SU-DHL-6 (cell line): ENCODE measurements around the gene CHST14.

Source experiments
- H2AFZ ChIP-seq: fragments of 200-600 bp; sonication (generic); 2 replicates; pipeline ENCODE4 v1.6.1; 2014; ENCODE audit warnings: low read depth, mild to moderate bottlenecking, moderate library complexity, mixed read lengths, antibody characterized with exemption, low read length; ENCODE audit not compliant: severe bottlenecking
- H3F3A ChIP-seq: fragments of 200-600 bp; shearing (Covaris generic); 2 replicates; pipeline ENCODE4 v1.6.0; 2016; ENCODE audit warnings: antibody characterized with exemption, mild to moderate bottlenecking; ENCODE audit not compliant: insufficient read depth
- H3K27ac ChIP-seq: fragments of 200-600 bp; sonication (generic); 2 replicates; pipeline ENCODE4 v1.5.1; 2016; ENCODE audit warnings: low read depth, mild to moderate bottlenecking, low read length, moderate library complexity, mixed read lengths
- H3K27me3 ChIP-seq: fragments of 200-600 bp; sonication (generic), shearing (Covaris generic); 2 replicates; pipeline ENCODE4 v1.6.0; 2014; ENCODE audit warnings: mild to moderate bottlenecking, low read length
- H3K36me3 ChIP-seq: fragments of 200-600 bp; sonication (generic); 2 replicates; pipeline ENCODE4 v1.6.1; 2014; ENCODE audit warnings: mild to moderate bottlenecking, low read length, mixed read lengths
- H3K4me2 ChIP-seq: fragments of 300-600, 200-600 bp; shearing (Covaris generic), sonication (generic); 2 replicates; pipeline ENCODE4 v1.6.0; 2014; ENCODE audit warnings: low read length, low read depth, mild to moderate bottlenecking; ENCODE audit not compliant: poor library complexity, severe bottlenecking
- H3K4me3 ChIP-seq: fragments of 200-600 bp; sonication (generic); 2 replicates; pipeline ENCODE4 v1.5.1; 2014; ENCODE audit warnings: antibody characterized with exemption, low read length, mild to moderate bottlenecking, mixed read lengths; ENCODE audit not compliant: insufficient read depth, poor library complexity, severe bottlenecking
- H3K79me2 ChIP-seq: fragments of 200-600 bp; sonication (generic); 2 replicates; pipeline ENCODE4 v1.6.1; 2014; ENCODE audit warnings: mild to moderate bottlenecking, low read length, moderate library complexity; ENCODE audit not compliant: insufficient read depth
- H3K9ac ChIP-seq: fragments of 200-600 bp; sonication (generic); 2 replicates; pipeline ENCODE4 v1.7.0; 2014; ENCODE audit warnings: mild to moderate bottlenecking, low read length
- H3K9me2 ChIP-seq: fragments of 200-600 bp; sonication (generic); replicated peaks from 2 replicates; pipeline ENCODE4 v1.6.1; 2014; ENCODE audit warnings: low read length; ENCODE audit not compliant: insufficient read depth
- H3K9me3 ChIP-seq: fragments of 200-600 bp; sonication (generic); 2 replicates; pipeline ENCODE4 v1.6.1; 2014; ENCODE audit warnings: low read length, mixed read lengths; ENCODE audit not compliant: insufficient read depth
- H4K20me1 ChIP-seq: fragments of 200-600 bp; sonication (generic); 2 replicates; pipeline ENCODE4 v1.6.1; 2014; ENCODE audit warnings: low read depth, mild to moderate bottlenecking, antibody characterized with exemption, low read length, moderate library complexity, mixed read lengths
- EZH2phosphoT487 ChIP-seq: fragments of 200-600 bp; sonication (generic), shearing (Covaris generic); conservative IDR thresholded peaks from 2 replicates; pipeline ENCODE4 v1.6.1; 2018; ENCODE audit warnings: mild to moderate bottlenecking, antibody characterized with exemption, low read length, moderate library complexity, mixed read lengths
- TF ChIP-seq, protein P1 (sequence below): fragments of 200-600 bp; sonication (generic); IDR thresholded peaks from one replicate; pipeline ENCODE4 v1.5.1; 2017; ENCODE audit warnings: antibody characterized with exemption, mild to moderate bottlenecking, low read length, moderate library complexity; ENCODE audit not compliant: insufficient read depth, poor library complexity, severe bottlenecking

Gene CHST14

DNA sequence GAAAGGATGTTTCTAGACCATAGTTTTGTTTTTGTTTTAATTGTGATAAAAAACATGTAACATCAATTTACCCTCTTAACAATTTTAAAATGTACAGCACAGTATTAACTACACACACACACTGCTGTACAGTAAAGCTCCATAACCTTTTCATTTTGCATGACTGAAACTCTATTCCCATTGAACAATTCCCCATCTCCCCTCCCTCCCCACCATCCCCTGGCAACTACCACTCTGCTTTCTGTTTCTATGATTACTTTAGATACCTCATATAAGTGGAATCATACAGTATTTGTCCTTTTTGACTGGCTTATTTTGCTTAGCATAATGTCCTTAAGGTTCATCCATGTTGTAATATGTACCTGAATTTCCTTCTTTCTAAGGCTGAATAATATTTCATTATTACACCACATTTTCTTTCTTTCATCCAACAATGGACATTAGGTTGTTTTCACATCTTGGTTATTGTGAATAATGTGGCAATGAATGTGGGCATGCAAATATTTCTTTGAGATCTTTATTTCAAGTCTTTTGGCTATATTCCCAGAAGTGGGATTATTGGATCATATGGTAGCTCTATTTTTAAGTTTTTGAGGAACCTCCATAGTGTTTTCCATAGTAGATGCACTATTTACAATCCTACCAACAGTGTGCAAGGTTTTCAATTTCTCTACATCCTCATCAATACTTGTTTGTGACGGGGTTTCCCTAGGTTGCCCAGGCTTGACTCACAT is 10.7 kb downstream of the CHST14 start:
- TF ChIP-seq EZH2phosphoT487, result no peak
- TF ChIP-seq, protein P1, sequence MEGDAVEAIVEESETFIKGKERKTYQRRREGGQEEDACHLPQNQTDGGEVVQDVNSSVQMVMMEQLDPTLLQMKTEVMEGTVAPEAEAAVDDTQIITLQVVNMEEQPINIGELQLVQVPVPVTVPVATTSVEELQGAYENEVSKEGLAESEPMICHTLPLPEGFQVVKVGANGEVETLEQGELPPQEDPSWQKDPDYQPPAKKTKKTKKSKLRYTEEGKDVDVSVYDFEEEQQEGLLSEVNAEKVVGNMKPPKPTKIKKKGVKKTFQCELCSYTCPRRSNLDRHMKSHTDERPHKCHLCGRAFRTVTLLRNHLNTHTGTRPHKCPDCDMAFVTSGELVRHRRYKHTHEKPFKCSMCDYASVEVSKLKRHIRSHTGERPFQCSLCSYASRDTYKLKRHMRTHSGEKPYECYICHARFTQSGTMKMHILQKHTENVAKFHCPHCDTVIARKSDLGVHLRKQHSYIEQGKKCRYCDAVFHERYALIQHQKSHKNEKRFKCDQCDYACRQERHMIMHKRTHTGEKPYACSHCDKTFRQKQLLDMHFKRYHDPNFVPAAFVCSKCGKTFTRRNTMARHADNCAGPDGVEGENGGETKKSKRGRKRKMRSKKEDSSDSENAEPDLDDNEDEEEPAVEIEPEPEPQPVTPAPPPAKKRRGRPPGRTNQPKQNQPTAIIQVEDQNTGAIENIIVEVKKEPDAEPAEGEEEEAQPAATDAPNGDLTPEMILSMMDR, result no peak
- Histone ChIP-seq H3K9me3 (no peaks in the 10 kb centered on the region), H3K79me2 (no peaks in the 10 kb centered on the region), H3F3A (no peaks in the 10 kb centered on the region), H3K4me2 (no peak overlapping the region), H3K27ac (no peak overlapping the region), H3K9me2 (no peaks in the 10 kb centered on the region), H2AFZ (no peak overlapping the region), H3K9ac (no peak overlapping the region), H3K4me3 (no peak overlapping the region), H3K36me3 (no peaks in the 10 kb centered on the region), H4K20me1 (no peaks in the 10 kb centered on the region), H3K27me3 (no peaks in the 10 kb centered on the region)

DNA sequence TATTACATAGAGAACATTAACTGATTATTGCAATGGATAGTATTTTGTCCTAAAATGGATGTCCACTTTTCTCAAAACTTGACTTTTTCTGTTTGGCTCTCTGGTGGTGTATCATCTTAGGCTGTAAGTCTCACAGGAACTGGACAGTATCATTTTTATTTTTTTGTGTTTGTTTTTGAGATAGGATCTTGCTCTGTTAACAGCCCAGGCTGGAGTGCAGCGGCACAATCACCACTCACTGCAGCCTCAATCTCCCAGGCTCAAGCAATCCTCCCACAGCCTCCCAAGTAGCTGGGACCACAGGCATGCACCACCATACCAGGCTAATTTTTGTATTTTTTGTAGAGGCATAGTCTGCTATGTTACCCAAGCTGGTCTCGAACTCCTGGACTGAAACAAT is 13.1 kb downstream of the CHST14 start:
- Histone ChIP-seq H3K4me2 (no peak overlapping the region), H3F3A (no peaks in the 10 kb centered on the region), H3K9me3 (no peaks in the 10 kb centered on the region), H3K4me3 (no peak overlapping the region), H3K9ac (no peak overlapping the region), H3K9me2 (no peaks in the 10 kb centered on the region), H3K27me3 (no peaks in the 10 kb centered on the region), H3K79me2 (no peaks in the 10 kb centered on the region), H3K27ac (no peak overlapping the region), H3K36me3 (no peaks in the 10 kb centered on the region), H4K20me1 (no peaks in the 10 kb centered on the region), H2AFZ (no peak overlapping the region)
- TF ChIP-seq, protein P1, result no peak

DNA sequence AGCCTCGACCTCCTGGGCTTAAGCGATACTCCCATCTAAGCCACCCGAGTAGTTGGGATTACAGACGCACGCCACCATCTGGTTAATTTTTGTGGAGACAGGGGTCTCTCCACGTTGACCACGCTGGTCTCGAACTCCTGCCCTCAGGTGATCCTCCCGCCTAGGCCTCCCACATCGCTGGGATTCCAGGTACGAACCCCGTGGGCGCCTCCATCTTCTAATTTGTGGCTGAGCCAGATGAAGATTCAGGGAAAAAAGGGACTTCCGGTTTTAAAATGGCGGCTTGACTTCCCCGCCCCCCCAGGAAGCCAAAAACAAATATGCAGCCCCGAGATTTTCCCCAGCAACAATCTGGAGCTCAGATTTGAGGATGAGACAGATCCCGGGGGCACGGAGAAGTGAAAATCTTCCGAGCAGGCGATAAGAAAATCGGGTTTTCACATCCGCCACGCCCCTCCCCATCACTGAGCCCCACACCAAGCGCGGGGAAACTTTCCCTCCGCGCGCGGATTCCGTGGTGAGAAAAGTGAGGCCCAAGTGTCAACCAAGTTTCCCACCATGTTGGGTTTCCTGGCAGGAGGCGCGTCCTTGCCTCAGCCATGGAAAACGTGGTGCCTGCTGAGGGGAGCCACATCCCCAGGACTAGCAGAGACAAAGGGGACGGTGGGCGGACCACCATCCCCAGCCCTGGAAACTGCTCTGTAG is 15.4 kb downstream of the CHST14 start:
- H2AFZ ChIP-seq, result no peak overlapping the region
- no peaks in the 10 kb centered on the region for H4K20me1 ChIP-seq
- H3K27ac ChIP-seq, result no peak overlapping the region
- no peaks in the 10 kb centered on the region for H3K36me3 ChIP-seq
- no peak overlapping the region for H3K4me3 ChIP-seq
- no peaks in the 10 kb centered on the region for H3K9me3 ChIP-seq
- no peaks in the 10 kb centered on the region for H3K79me2 ChIP-seq
- no peak overlapping the region for H3K4me2 ChIP-seq
- no peaks in the 10 kb centered on the region for H3F3A ChIP-seq
- no peaks in the 10 kb centered on the region for H3K9me2 ChIP-seq
- no peak overlapping the region for H3K9ac ChIP-seq
- TF ChIP-seq, protein P1, result no peak
- no peak for TF ChIP-seq EZH2phosphoT487
- no peaks in the 10 kb centered on the region for H3K27me3 ChIP-seq
